ENCODE measurements around the gene NEDD4L.
A peak's percentile ranks its signal among the peaks of the same experiment; 100 is the strongest.
"Not testable (repeated sequence)": the region's sequence is repeated elsewhere in the genome, so short reads cannot be mapped to it uniquely, and the experiment has no call there.

The NEDD4L gene

DNA sequence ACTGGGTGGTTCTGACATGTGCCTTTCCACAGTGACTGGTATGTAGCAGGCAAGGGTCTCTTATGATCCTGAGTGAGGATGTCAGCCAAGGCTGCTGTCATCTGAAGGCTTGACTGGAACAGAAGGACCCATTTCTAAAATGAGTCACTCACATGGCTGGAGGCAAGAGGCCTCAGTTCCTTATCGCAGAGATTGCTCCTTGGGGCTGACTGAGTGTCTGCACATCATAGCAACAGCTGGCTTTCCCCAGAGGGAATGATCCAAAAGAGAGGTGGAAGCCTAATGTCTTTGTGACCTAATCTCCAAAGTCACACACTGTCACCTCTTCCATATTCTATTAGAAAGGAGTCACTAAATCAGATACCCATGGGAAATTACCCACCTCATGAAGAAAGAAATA is 114.0 kb downstream of the NEDD4L start:
- no peak for DNase-seq

DNA sequence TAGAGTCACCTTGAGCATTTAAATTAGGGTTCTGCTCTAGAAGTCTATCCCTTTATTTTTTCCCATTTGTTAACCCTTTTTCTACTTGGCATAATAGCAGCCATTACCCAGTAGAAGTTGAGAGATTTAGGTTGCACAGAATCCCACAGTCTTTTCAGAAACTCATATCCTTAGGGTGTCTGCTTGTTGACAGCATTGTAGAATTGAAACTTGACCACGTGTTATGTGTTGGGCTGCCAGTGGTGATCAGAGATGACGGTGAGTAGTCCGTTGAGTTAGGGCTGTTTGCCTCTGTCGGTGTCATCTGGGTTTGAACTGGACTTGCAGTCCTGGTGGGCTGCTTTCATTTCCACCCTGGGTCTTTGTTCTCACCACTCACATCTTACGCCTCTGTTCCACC is 114.4 kb downstream of the NEDD4L start:
- no peak for DNase-seq

DNA sequence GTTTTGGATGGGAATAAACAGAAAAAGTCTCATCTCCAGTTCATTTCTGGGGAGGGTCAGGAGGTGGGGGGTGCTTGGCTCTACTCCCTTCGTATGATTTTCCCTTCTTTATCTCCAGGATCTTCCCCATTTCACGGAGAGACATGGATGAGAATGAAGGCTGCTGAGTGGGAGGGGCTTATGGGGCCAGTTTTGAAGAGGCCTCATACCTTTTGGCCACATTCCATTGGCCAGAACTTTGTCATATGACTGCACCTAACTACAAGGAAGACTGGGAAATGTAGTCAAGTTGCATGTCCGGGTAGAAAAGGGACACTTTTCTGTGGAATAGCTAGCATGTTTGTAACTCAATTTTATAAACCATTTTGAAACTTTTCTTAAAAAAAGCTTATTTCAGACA is 117.6 kb downstream of the NEDD4L start:
- peak; percentile 41 for DNase-seq

DNA sequence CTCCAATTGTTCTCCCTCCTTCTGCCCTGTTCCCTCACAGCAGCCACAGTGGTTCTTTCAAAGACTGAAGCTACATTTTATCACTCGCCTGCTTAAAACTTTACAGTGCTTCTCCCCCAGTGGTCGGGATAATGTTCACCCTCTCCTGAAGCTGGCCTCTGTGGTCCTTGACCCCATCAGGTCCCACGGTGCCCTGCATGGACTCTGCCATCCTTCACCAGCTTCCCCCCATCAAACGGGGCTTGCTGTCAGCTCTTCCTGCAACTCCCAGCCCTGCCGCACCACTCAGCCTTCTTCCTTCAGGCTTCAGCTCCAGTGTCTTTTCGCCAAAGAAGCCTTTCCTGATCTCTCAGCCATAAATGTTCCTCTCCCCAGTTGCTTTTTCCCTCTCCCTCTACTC is 118.1 kb downstream of the NEDD4L start:
- DNase-seq = no peak

DNA sequence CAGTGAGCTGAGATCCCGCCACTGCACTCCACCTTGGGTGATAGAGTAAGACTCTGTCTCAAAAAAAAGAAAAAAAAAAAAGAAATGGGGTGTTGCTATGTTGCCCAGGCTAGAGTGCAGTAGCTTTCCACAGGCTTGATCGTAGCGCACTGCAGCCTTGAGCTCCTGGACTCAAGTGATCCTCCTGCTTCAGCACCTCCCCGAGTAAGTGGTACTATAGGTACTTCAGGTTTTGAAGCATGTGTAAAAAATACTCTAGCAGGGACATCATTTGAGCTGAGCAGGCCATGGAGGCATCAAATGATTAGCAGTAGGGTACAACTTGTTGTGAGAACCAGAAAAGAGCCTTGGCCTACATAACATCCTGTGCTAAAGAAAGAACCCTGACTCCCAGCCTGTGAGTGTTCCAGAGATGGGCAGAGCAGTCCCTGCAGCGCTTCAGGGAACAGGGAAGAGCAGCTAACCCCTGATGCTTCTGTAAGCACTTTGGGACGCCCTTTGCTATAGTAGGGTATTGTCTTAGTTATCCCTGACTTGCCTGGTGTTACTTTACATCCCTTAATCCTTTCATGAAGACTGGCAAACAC is 119.1 kb downstream of the NEDD4L start:
- no peak for DNase-seq

DNA sequence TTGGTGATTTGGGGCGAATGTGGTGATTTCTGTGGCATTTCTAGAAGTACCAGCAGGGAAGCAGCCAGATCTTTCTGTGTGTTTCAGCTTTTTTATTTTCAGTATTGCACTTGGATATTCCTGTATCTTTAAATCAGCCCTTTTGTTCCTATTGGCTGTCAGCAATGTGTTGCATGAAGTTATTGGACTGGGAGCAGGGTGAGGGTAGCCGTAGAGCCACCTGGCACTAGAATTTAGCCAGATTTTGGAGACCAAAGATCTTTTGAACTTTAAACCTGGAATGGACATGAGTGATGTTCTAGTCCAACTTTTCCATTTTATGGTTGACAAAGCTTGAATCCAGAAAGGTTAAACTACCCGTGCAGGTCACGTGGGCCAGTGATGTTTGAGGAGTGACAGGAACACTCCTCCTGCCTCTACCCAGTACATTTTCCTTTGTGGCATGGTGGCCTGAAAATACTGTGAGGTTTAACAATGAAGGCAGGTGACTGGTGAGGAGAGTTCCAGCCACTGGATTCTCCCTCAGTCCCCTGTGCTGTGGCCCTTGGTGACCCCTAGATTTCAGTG is 122.3 kb downstream of the NEDD4L start:
- DNase-seq = no peak

DNA sequence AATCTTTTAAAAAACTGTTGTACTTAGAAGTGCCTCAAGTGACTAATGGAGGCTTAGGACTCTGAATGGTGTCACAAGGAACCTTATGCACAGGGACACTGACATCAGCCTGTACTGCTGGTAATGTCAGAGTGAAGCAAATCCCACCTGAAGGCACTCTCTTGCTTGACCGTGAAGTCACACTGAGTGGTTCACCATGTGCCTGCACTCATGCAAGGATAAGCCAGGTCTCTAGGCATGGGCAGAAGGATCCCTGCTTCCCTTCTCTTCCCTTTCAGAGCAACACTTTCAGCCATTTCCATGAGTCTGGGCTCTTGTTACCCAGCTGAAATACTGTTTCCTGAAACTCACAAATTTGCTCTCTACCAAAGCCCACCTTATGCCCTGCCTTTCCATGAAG is 123.0 kb downstream of the NEDD4L start:
- DNase-seq = no peak

DNA sequence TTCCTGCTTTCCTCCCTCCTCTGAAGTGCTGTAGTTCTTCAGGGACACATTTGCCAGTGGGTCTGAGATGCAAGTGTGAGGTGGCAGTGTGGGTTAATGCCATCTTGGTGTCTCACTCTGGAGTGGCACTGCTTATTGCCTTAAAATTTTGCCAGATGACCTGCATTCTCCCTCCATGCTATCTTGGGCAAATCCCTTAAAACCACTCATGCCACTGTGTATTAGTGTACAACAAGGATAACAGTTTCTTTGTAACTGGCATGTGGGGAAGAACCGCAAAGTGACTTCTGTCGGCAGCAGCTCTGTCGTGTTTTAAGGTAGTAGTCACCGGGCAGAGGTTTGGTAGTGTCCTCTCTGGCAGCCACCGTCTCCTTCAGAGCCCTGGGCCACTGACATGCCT is 124.2 kb downstream of the NEDD4L start:
- DNase-seq = no peak

DNA sequence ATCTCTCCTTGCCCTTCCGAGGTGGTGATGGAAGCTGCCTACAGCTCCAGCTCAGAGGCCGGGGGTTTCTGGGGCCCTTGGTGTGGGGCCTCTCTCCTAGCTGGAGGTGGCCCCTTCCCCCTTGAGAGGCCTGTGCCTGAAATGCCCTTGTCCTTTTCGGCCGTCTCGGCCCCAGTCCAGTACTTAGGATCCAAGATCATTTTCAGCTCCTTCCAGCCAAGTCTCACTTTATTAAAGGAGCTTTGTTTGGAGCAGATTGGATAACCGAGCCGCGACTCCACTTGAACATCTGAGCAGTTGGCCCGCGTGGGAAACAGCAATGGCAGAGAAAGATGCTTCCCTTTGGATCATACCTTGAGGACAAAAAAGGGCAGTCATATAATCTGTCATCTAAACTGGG is 125.0 kb downstream of the NEDD4L start:
- no peak for DNase-seq

DNA sequence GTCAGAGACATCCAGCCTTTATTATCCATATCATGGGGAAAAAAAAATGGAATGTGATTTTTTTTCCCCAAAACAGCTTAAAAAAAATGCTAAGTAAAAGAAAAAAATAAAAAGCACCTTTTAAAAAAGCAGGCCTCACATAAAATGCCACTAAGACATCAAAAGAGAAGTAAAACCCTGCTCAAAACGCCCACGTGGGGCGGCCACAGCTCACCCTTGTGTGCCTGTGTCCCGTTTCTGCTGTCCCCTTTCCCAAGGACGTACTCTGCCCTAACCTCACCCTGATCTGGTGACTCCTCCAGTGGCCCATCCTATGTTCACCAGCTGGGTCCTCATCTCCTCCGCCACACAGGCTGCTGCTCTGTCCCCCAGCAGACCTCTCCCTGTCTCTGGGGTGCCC is 125.4 kb downstream of the NEDD4L start:
- DNase-seq = no peak

DNA sequence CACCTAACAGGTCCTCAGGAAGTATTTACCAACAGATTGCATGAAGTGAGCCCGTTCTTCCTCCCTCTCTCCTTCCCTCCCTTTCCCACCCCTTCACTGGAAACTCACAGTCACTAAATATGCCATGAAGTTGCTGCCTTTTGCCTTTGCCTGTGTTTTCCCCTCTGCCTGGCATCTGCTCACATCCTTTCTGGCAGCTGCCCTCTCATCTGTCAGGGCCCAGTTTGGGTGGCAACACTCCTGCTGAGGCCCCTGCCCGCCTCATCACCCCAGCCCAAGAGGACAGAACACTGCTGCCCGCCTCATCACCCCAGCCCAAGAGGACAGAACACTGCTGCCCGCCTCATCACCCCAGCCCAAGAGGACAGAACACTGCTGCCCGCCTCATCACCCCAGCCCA is 126.0 kb downstream of the NEDD4L start:
- DNase-seq = not testable (repeated sequence)

DNA sequence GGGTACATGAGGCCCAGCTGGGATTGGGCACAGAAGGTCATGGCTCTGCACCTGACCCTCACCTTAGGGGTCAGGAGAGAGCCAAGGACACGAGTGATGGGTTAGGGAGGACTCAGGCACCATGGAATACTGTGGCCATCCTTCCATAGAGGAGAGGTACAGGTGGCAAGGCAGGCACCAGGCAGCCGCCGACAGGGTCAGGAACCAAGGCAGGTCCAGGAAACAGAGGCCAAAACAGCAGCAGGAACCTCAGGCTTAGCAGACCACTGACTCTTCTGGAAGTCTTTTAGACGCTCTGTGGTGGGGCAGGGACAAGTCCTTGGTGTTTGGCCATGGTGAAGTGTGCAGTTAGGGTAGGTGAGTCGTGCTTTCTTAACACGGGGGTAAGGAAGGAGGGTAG is 128.0 kb downstream of the NEDD4L start:
- no peak for DNase-seq

DNA sequence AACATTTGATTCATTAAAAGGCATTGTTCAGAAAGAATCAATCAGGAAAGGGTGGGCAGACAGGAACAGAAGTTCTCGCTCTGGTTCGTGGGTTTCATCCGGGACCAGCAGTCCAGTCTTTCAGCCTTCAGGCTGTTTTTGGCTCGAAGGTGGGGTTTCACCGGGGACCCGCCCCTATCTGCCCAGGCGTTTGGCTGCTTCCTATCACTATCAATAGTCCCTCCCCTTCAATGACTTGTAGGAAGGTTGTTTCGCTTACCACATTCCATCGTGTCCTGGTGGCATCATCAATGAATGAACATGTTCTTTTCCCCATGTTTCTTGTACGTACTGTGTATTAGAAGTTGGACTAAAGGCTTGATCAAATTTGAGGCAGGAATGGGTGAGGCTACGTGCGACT is 130.3 kb downstream of the NEDD4L start:
- no peak for DNase-seq

DNA sequence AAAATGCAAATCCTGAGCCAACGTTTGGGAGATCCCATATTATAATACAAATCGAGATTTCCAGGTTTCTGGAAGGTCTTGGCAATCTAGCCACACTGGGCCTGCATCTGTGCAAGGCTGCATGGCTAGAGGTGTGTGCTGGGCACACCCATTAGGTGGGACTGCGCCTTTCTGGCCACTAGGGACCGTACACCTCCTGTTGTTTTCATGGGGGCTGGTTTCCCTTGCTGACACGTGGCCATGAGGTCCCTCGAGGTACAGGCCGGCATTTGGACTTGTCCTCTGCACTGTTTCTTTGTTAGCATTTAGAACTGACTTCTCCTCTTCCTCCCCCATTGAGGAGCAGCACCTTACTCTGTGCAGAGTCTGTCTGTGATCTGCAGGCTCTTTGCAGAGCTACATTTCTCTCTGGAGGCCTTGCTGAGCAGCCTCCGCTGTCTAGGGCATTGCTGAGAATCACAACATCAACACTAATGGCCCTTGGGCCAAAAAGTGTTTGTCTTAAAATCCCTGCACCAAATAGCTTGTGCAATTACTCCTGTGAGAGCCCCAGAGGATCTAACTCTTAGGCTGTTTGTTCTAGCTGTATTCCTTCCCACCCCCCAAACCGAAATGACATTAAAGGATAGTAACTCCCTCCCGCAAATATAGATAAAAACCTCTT is 131.2 kb downstream of the NEDD4L start:
- DNase-seq = no peak

DNA sequence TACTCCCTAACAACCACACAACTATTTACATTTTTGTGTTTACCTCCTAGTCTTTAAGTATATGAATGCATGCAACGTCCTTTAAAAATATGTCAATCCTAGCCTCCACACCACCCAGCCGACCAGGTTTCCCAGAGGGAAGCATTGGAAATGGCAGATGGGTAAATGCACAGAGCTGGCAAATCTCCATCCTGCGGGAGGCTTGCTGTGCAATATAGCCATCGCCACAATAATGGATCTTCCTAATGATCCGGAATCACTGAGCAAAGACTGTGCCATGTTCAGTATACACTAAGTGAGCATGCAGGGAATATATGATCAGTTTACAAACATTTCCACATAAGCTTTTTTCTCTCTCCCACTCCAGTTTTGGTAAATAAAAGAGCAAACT is 131.8 kb downstream of the NEDD4L start:
- DNase-seq = no peak

DNA sequence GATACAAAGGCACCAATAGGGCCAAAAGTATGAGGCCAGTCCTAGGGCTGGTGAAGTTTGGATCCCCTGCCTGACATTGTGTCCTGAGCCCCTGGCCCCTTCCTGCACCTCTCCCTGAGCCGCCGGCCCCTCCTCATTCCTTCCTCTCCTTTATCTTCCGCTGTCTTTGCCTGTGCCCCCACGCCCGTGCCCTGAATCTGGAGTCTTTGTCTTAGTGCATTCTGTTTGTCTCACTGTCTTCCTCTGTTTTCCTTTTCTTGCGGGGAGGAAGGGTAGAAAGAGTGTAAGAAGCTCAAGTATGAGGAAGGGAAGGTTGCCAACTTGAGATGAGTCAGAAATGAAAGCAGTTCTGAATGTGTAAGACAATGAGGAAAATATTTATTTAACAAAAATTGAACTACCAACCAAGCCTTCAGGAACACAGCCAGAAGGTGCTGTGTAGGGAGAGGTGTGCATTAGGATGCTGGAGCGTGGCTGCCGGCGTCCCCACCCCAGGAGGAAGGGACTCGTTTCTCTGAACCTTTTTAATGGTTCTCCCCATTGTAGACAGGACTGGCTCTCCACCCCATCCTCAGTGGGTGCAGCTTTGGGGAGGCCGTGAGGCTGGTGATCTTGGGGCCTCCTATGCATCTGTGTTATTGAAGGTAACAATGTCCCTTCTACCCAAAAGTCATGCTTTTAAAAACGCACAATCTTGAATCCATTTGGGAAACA is 133.1 kb downstream of the NEDD4L start:
- DNase-seq = no peak

DNA sequence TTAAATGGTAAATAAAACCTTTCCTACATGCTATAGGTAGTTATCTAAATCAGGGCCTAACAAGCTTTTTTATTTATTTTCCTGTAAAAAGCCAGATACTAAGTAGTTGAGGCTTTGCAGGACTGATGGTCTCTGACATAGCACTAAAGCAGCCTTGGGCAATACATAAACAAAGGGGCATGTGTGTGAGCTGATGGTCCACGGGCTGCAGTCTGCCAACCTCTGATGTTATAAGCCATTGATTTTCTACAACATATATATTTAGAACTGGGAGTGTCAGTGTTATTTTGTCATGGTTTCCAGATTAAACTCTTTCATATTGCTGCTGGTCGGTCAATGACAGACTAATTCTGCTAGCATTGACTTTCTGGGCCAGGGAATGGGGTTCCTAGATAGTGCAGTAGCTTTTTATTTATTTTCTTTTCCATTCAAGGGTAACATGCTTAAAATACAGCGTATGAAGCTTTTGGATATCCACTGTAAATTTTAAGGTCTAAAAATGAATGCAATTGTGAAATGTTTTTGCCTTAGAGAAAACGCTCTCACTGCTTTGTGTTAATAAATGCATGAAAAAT is 134.0 kb downstream of the NEDD4L start:
- no peak for DNase-seq

DNA sequence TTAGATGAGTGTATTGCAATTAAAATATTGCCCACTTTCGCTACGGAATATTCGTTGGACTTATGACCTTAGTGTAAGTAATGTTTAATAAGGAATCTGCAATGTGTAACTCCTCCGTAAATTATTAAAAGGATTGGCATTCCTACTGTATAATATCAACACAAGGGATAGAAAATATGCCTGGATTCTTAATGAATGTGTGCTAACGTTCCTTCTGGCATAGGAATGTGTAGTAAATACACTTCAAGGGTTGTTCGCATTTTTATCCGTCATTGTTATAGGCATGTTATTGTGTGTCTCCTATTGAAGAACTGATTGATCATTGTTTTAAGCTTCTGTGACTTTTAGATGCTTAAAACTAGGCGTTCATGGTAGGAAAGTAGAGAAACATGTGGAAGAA is 134.5 kb downstream of the NEDD4L start:
- no peak for DNase-seq

DNA sequence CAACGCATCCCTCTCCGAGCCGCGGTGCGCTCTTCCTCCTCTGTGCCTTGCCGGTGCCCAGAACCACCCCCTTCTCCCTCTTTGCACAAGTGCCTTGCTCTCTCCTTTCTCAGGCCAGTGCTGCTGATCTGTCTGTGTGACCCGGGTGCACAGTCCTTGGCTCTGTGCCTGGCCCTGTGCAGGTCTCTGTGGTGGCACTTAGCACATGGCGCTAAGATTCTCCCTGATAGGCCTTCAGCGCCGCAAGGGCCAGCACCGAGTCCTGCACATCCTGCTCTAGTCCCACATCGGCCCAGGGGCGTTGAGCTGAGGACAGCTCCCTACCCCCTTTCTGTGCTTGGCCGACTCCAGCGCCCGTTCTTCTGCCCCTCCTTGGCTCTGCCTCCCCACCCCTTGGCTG is 136.1 kb downstream of the NEDD4L start:
- DNase-seq = no peak

DNA sequence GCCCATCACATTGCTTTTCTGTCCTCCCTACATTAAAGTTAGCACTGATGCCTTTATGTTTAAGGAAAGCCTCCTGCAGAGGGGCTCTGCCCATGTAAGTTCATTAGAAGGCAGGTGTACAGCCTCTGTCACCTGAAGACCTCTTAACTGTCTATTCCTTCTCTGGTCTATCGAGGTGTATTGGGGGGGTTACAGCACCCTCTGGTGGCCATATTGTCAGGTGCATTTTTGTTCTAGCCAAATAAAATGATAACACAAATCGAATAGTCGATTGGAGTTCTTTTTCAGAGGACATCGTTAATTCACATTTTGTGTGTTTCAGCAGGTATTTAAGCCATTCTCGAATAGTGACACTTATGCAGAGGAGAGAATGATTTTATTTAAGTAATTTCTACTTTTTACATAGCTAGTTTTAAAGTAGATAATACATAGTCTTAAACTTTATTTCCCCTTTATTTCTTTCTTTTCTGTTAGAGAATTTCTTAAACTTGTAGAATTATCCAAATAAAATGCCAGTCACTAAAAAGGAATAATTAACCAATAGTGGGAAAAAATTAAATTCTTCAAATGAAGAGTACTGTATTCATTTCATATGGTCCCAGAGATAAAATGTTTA is 136.8 kb downstream of the NEDD4L start:
- DNase-seq = peak; percentile 87

DNA sequence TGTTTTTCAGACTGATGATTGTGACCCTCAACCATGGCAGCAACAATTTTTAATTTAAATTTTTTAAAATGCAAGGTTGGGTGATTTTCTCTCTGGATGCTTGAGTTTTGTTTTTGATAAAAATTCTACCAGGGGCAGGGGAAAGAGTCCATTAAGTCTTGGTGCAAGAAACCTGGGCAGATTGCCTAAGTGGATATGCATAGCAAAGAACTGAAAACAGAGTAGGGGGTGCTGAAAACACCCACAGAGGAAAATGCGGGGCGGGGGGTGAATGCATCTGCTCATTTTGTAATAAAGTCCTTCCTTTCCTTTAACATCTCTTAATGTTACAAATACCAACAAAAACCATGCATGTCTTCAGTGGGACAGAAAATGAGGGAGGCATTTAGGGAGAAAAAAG is 138.0 kb downstream of the NEDD4L start:
- no peak for DNase-seq

DNA sequence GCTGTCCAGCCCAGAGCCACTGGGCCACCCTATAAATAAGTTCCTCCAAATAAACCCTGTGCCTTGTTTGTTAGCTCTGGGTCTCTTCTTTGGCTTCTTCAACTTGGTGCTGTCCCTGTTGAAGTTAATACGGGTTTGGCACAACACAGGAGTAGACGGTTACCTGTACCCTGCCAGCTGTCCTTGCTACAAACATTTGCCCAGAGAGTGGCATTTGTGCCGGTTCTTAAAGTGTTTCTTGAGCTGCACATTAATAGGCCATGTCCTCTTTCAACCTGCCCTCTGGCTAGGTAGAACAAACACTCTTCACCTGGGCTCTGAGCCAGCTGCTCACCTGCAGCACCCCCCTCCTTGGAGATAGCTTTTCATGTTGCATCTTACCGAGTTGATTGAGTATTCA is 139.2 kb downstream of the NEDD4L start:
- DNase-seq = peak; percentile 92

DNA sequence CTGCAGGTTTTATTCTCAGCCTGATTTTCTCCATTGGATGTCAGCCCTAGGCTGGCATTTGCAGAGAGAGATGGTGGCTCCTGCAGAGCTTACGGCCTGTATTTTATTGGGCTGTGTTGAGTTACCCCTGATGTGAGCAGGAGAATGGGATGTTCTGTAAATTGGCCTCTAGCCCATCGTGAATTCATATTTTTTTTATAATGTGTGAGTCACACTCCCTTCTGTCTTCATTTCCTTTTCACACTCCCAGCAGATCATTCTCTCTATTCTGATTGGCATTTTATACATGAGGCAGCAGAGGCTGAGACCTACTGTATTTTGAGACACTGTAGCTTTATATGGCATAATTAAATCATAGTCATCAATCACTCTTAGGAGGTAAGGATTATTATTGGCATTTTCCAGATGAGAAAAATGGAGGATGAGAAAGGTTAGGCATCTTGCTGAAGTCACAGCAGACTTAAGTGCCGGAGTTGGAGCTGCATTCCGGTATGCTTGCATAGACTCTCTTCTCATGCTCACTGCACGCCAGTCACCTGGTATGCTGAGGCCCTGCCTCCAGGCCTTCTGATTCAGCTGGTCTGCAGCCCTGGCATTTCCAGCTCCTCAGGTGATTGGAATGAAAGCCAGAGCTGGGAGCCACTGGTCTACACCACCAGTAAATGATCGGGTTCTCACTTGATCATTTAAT is 142.4 kb downstream of the NEDD4L start:
- DNase-seq = peak; percentile 31

Measured in NCI-H146 (cell line).